NCI-H128 (cell line): ENCODE measurements around the gene CCL2.

Experiments used
- DNase-seq: peaks from one replicate; lab custom pipeline; 2025; ENCODE audit not compliant: unreplicated experiment; lab: John Stamatoyannopoulos, UW

The CCL2 gene

GRCh38 chr17:34237458-34237857 lies 17.6 kb upstream of the CCL2 start:
- no peak for DNase-seq

GRCh38 chr17:34241062-34241461 lies 14.0 kb upstream of the CCL2 start:
- DNase-seq = no peak

- DNase-seq = no peak
Measured at GRCh38 chr17:34242587-34243363, 12.3 kb upstream of the CCL2 start.

GRCh38 chr17:34243364-34244320 lies 11.4 kb upstream of the CCL2 start:
- no peak for DNase-seq

GRCh38 chr17:34245351-34245905 lies 9.7 kb upstream of the CCL2 start:
- DNase-seq = no peak

- no peak for DNase-seq
Measured at GRCh38 chr17:34246446-34246845, 8.6 kb upstream of the CCL2 start.

- DNase-seq = no peak
Measured at GRCh38 chr17:34246881-34247280, 8.2 kb upstream of the CCL2 start.

GRCh38 chr17:34248511-34249024 lies 6.5 kb upstream of the CCL2 start:
- no peak for DNase-seq

- no peak for DNase-seq
Measured at GRCh38 chr17:34249061-34249460, 6.0 kb upstream of the CCL2 start.

- DNase-seq = no peak
Measured at GRCh38 chr17:34249478-34249877, 5.6 kb upstream of the CCL2 start.

- DNase-seq = no peak
Measured at GRCh38 chr17:34251186-34251585, 3.9 kb upstream of the CCL2 start.

- no peak for DNase-seq
Measured at GRCh38 chr17:34252095-34252443, 3.0 kb upstream of the CCL2 start.

- DNase-seq = no peak
Measured at GRCh38 chr17:34252444-34253138, 2.5 kb upstream of the CCL2 start.

- no peak for DNase-seq
Measured at GRCh38 chr17:34253139-34253525, 2.0 kb upstream of the CCL2 start.

GRCh38 chr17:34254146-34254545 lies 939 bp upstream of the CCL2 start:
- no peak for DNase-seq

GRCh38 chr17:34255381-34255732 lies 272 bp downstream of the CCL2 start:
- DNase-seq = no peak

GRCh38 chr17:34255841-34256240 lies 756 bp downstream of the CCL2 start:
- DNase-seq = no peak

- DNase-seq = no peak
Measured at GRCh38 chr17:34257299-34257985, 2.4 kb downstream of the CCL2 start.

GRCh38 chr17:34257986-34258326 lies 2.9 kb downstream of the CCL2 start:
- no peak for DNase-seq

GRCh38 chr17:34259146-34259545 lies 4.1 kb downstream of the CCL2 start:
- no peak for DNase-seq

- DNase-seq = no peak
Measured at GRCh38 chr17:34260861-34261260, 5.8 kb downstream of the CCL2 start.
